PC-3 (cell line): ENCODE data around the gene CFAP46.

Experiments used
- EZH2 ChIP-seq: fragments of 300-600 bp; sonication (generic); IDR thresholded peaks from one replicate; pipeline ENCODE4 v1.6.1; 2017; ENCODE audit warnings: antibody characterized with exemption, mild to moderate bottlenecking, low read length; ENCODE audit not compliant: unreplicated experiment
- EZH2phosphoT487 ChIP-seq: fragments of 300-600 bp; sonication (generic); IDR thresholded peaks from 2 replicates; pipeline ENCODE4 v1.6.1; 2018; ENCODE audit warnings: mild to moderate bottlenecking, antibody characterized with exemption, low read length, borderline replicate concordance
- TF ChIP-seq, protein P1 (sequence below): fragments of 300-600 bp; sonication (generic); conservative IDR thresholded peaks from 2 replicates; pipeline ENCODE4 v1.5.1; 2017; ENCODE audit warnings: antibody characterized with exemption, low read depth, mild to moderate bottlenecking, low read length

DNA sequence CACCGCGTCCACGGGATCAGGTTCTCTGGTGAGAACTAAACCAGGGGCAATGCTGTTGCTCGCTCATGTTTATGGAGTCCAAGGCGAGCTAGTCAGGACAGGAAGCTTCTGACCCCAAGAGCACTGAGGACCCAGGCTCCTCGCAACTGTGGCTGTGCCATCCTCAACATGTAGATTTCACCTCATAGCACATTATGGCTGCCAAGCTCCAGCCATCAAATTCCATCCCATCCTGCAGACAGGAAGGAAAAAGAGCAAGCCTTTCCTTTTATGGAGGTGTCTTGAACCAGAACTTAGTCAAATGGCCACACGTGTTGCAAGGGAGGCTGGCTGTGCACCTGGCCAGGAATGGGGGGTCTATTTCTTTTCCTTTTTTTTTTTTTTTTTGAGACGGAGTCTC, 140.3 kb downstream of the CFAP46 start:
- TF ChIP-seq, protein P1, sequence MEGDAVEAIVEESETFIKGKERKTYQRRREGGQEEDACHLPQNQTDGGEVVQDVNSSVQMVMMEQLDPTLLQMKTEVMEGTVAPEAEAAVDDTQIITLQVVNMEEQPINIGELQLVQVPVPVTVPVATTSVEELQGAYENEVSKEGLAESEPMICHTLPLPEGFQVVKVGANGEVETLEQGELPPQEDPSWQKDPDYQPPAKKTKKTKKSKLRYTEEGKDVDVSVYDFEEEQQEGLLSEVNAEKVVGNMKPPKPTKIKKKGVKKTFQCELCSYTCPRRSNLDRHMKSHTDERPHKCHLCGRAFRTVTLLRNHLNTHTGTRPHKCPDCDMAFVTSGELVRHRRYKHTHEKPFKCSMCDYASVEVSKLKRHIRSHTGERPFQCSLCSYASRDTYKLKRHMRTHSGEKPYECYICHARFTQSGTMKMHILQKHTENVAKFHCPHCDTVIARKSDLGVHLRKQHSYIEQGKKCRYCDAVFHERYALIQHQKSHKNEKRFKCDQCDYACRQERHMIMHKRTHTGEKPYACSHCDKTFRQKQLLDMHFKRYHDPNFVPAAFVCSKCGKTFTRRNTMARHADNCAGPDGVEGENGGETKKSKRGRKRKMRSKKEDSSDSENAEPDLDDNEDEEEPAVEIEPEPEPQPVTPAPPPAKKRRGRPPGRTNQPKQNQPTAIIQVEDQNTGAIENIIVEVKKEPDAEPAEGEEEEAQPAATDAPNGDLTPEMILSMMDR: no peak
- no peak for TF ChIP-seq EZH2
- TF ChIP-seq EZH2phosphoT487: no peak
